Stomach (tissue), 9 donors: ENCODE results near the gene ITGAD. TPM values are rescaled to one million over a fixed set of nuclear protein-coding genes. Genes with fewer than 3 reads are reported as not detected.

Experiments
- DNase-seq, 2 donors: peaks; one replicate each; pipeline versions ENCODE4 v3.0.0 to v3.0.0-alpha.2; 2013 to 2019
- H3K27ac ChIP-seq, 5 donors: fragments of 200-600 bp in 4 of 5; sonication (generic) in 4 of 5; one replicate each; pipeline ENCODE4 v1.5.1; 2013 to 2019; ENCODE audit warnings: mild to moderate bottlenecking in 1 of 5, moderate library complexity in 1 of 5
- H3K27me3 ChIP-seq, 3 donors: fragments of 200-600 bp; sonication (generic); one replicate each; pipeline ENCODE4 v1.5.1; 2017 to 2019; ENCODE audit warnings: mixed run types in 1 of 3
- H3K36me3 ChIP-seq, 4 donors: fragments of 200-600 bp; sonication (generic); 1 replicate in 3 of 4; 2 replicates in 1 of 4; pipeline ENCODE4 v1.5.1; 2016 to 2019
- H3K4me1 ChIP-seq, 4 donors: fragments of 200-600 bp; sonication (generic); one replicate each; pipeline ENCODE4 v1.5.1; 2016 to 2019
- H3K4me3 ChIP-seq, 4 donors: fragments of 200-600 bp; sonication (generic) in 3 of 4; one replicate each; pipeline ENCODE4 v1.5.1; 2016 to 2019; ENCODE audit warnings: mild to moderate bottlenecking in 1 of 4
- H3K9me3 ChIP-seq, 4 donors: fragments of 200-600 bp; sonication (generic); one replicate each; pipeline ENCODE4 v1.5.1; 2016 to 2019
- CTCF ChIP-seq, 7 experiments: fragments of 450-650 bp in 4 of 7; fragments of 200-600 bp in 3 of 7; sonication (generic) in 3 of 7; IDR thresholded peaks; one replicate each; pipeline ENCODE4 v1.5.1; 2016 to 2019; ENCODE audit warnings: antibody characterized with exemption in 7 of 7, control low read depth in 2 of 7, mild to moderate bottlenecking in 1 of 7
- EP300 ChIP-seq: sonication (generic); formaldehyde crosslinking; IDR thresholded peaks from one replicate; pipeline ENCODE4 v1.6.1; 2017; ENCODE audit warnings: antibody characterized with exemption
- POLR2A ChIP-seq, 4 donors: fragments of 450-650 bp; IDR thresholded peaks; one replicate each; pipeline ENCODE4 v1.6.1; 2016; ENCODE audit warnings: antibody characterized with exemption in 4 of 4, control low read depth in 2 of 4, mild to moderate bottlenecking in 1 of 4, moderate library complexity in 1 of 4
- POLR2AphosphoS5 ChIP-seq, 3 donors: sonication (generic); formaldehyde crosslinking; IDR thresholded peaks; one replicate each; pipeline ENCODE4 v1.6.1; 2016; ENCODE audit warnings: antibody characterized with exemption in 3 of 3
- WGBS, 5 donors: extraction: QIAGEN DNeasy Blood & Tissue Kit in 3 of 5; methylation state at CpG; one replicate each; pipeline versions ENCODE4 v1.1.5 to v1.1.7; 2013 to 2018; 5-methylcytosine and 5-hydroxymethylcytosine counted together
- intact Hi-C: fragments of 100-400 bp; cut with DNase I; formaldehyde crosslinking; loops from one replicate; pipeline ENCODE4 v1.15.1; 2023; ENCODE audit warnings: low total_unique reads
- polyA plus RNA-seq, 3 donors: library from polyadenylated mRNA; stranded (reverse); fragments of 200-250 nt; gene quantifications; one replicate each; pipeline ENCODE4 v1.2.3, GENCODE V29; 2013
- total RNA-seq, 5 donors: library from RNA; depleted of rRNA; stranded (reverse); fragments of >200 nt; gene quantifications; one replicate each; pipeline versions ENCODE4 v1.1.0 to v1.2.3, GENCODE V29; 2014 to 2016
- donor health status: healthy with polysubstance abuse.
- donor health status: Bipolar disorder and iron deficiency.
- donor health status: healthy.

The ITGAD gene
- total and polyA plus RNA-seq, 8 donors = 0.29 to 0.37 TPM; not detected in 6

GRCh38 chr16:31473264-31473984, 80.3 kb downstream of the ITGAD start:
- Histone ChIP-seq H3K27me3 (peaks cover 0 to 14% (median 0%) of the 10 kb centered on the region in 3 donors), H3K4me1 (peaks cover 35 to 75% (median 64%) of the 10 kb centered on the region in 4 donors), H3K27ac (peak overlapping the region in 4 of 5 donors; percentile 44 to 96 (median 92)), H3K9me3 (no peaks in the 10 kb centered on the region), H3K36me3 (peaks cover 21 to 51% (median 42%) of the 10 kb centered on the region in 4 donors), H3K4me3 (peak overlapping the region; percentile 17 to 81 (median 61))
- intact Hi-C loops = no loop called here
- DNase-seq = no peak
- 82 to 89% (median 88%) methylated on average over 15 to 17 of the region's 17 CpGs for WGBS, 5 donors
- no peak for TF ChIP-seq POLR2AphosphoS5 (IDR thresholded peaks at IDR 0.05)
- TF ChIP-seq CTCF (IDR thresholded peaks at IDR 0.05) = no peak
- no peak for TF ChIP-seq POLR2A (IDR thresholded peaks at IDR 0.05)
- no peak for TF ChIP-seq EP300

GRCh38 chr16:31474173-31474714, 81.1 kb downstream of the ITGAD start:
- H3K27me3 ChIP-seq = peaks cover 0 to 14% (median 0%) of the 10 kb centered on the region in 3 donors
- no peaks in the 10 kb centered on the region for H3K9me3 ChIP-seq
- no peak for TF ChIP-seq EP300
- no peak for TF ChIP-seq CTCF (IDR thresholded peaks at IDR 0.05)
- TF ChIP-seq POLR2AphosphoS5 (IDR thresholded peaks at IDR 0.05) = no peak
- no peak for TF ChIP-seq POLR2A (IDR thresholded peaks at IDR 0.05)
- WGBS, 5 donors = 72 to 81% (median 80%) methylated on average over 12 of the region's 12 CpGs
- H3K27ac ChIP-seq = peak overlapping the region in 3 of 5 donors; percentile 88 to 96 (median 96)
- H3K4me3 ChIP-seq = no peak overlapping the region
- intact Hi-C loops = no loop called here
- DNase-seq = no peak
- peaks cover 21 to 51% (median 42%) of the 10 kb centered on the region in 4 donors for H3K36me3 ChIP-seq
- peaks cover 35 to 75% (median 64%) of the 10 kb centered on the region in 4 donors for H3K4me1 ChIP-seq

- 90 to 93% (median 92%) methylated on average over 12 of the region's 12 CpGs for WGBS, 5 donors
- peaks cover 21 to 51% (median 42%) of the 10 kb centered on the region in 4 donors for H3K36me3 ChIP-seq
- no peak overlapping the region for H3K4me3 ChIP-seq
- H3K27ac ChIP-seq = peak overlapping the region in 1 of 5 donors; percentile 18
- no peaks in the 10 kb centered on the region for H3K9me3 ChIP-seq
- peaks cover 35 to 75% (median 64%) of the 10 kb centered on the region in 4 donors for H3K4me1 ChIP-seq
- no peak for DNase-seq
- peaks cover 0 to 14% (median 0%) of the 10 kb centered on the region in 3 donors for H3K27me3 ChIP-seq
- intact Hi-C loops = no loop called here
- no peak for TF ChIP-seq POLR2A (IDR thresholded peaks at IDR 0.05)
These were observed 81.9 kb downstream of the ITGAD start for GRCh38 chr16:31474773-31475738.

- Histone ChIP-seq H3K4me3 (peak overlapping the region; percentile 37 to 59 (median 45)), H3K27me3 (peaks cover 0 to 14% (median 0%) of the 10 kb centered on the region in 3 donors), H3K27ac (peak overlapping the region in 4 of 5 donors; percentile 82 to 93 (median 88)), H3K4me1 (peaks cover 32 to 81% (median 63%) of the 10 kb centered on the region in 4 donors), H3K9me3 (no peaks in the 10 kb centered on the region), H3K36me3 (peaks cover 21 to 51% (median 42%) of the 10 kb centered on the region in 4 donors)
- no peak for TF ChIP-seq CTCF (IDR thresholded peaks at IDR 0.05)
- no peak for TF ChIP-seq EP300
- TF ChIP-seq POLR2A (IDR thresholded peaks at IDR 0.05) = no peak
- TF ChIP-seq POLR2AphosphoS5 (IDR thresholded peaks at IDR 0.05) = no peak
- intact Hi-C loops = no loop called here
- peak; percentile 45 to 62 for DNase-seq
- 31 to 69% (median 47%) methylated on average over 26 of the region's 26 CpGs for WGBS, 5 donors
These were observed 82.8 kb downstream of the ITGAD start for GRCh38 chr16:31475946-31476302.

Other genes with a start within 250 kb of the ITGAD start
- gene PRSS36, start 243.3 kb upstream of the ITGAD start, total RNA-seq = 10 to 100 TPM in 1 of 5 donors, 1 to 10 TPM in 1, under 1 TPM in 1, not detected in 2; 0.87 to 26.3 (median 2.6) TPM
- gene PRSS36, start 243.3 kb upstream of the ITGAD start, polyA plus RNA-seq = 1 to 10 TPM; 2.1 to 4.0 (median 2.9) TPM
- 100 to 1,000 TPM in 2 of 5 donors, 10 to 100 TPM in 3; 41.1 to 133 (median 60.3) TPM for gene FUS, start 213.2 kb upstream of the ITGAD start, total RNA-seq
- gene FUS, start 213.2 kb upstream of the ITGAD start, polyA plus RNA-seq = 100 to 1,000 TPM; 130 to 175 (median 135) TPM
- 100 to 1,000 TPM in 1 of 5 donors, 10 to 100 TPM in 4; 10.5 to 484 (median 29.8) TPM for gene PYCARD, start 190.6 kb upstream of the ITGAD start, total RNA-seq
- gene PYCARD, start 190.6 kb upstream of the ITGAD start, polyA plus RNA-seq = 10 to 100 TPM; 35.7 to 64.9 (median 49.9) TPM
- gene TRIM72, start 179.2 kb upstream of the ITGAD start, total RNA-seq = under 1 TPM in 1 of 5 donors, not detected in 4; under 0.01 TPM
- under 1 TPM in 2 of 3 donors, not detected in 1; 0.10 to 0.15 TPM for gene TRIM72, start 179.2 kb upstream of the ITGAD start, polyA plus RNA-seq
- not detected for gene PYDC1, start 176.2 kb upstream of the ITGAD start, total RNA-seq
- not detected for gene PYDC1, start 176.2 kb upstream of the ITGAD start, polyA plus RNA-seq
- gene ITGAM, start 133.4 kb upstream of the ITGAD start, total RNA-seq = 100 to 1,000 TPM in 2 of 5 donors, 1 to 10 TPM in 3; 1.8 to 145 (median 7.2) TPM
- gene ITGAM, start 133.4 kb upstream of the ITGAD start, polyA plus RNA-seq = 1 to 10 TPM; 1.2 to 3.8 (median 2.6) TPM
- 1 to 10 TPM in 4 of 5 donors, not detected in 1; 4.1 to 6.7 (median 5.6) TPM for gene ITGAX, start 38.2 kb upstream of the ITGAD start, total RNA-seq
- 1 to 10 TPM; 1.1 to 2.0 (median 1.9) TPM for gene ITGAX, start 38.2 kb upstream of the ITGAD start, polyA plus RNA-seq
- not detected for gene COX6A2, start 35.0 kb downstream of the ITGAD start, total RNA-seq
- gene COX6A2, start 35.0 kb downstream of the ITGAD start, polyA plus RNA-seq = 1 to 10 TPM in 2 of 3 donors, not detected in 1; 1.4 to 8.2 TPM
- gene ZNF843, start 49.5 kb downstream of the ITGAD start, total RNA-seq = under 1 TPM in 2 of 5 donors, not detected in 3; 0.18 to 0.45 TPM
- gene ZNF843, start 49.5 kb downstream of the ITGAD start, polyA plus RNA-seq = under 1 TPM; 0.15 to 0.37 (median 0.31) TPM
- gene ARMC5, start 66.2 kb downstream of the ITGAD start, total RNA-seq = 10 to 100 TPM in 2 of 5 donors, 1 to 10 TPM in 2, not detected in 1; 2.6 to 29.8 (median 15.1) TPM
- gene ARMC5, start 66.2 kb downstream of the ITGAD start, polyA plus RNA-seq = 10 to 100 TPM in 2 of 3 donors, 1 to 10 TPM in 1; 6.7 to 13.0 (median 11.3) TPM
- 10 to 100 TPM; 36.0 to 84.0 (median 63.1) TPM for gene TGFB1I1, start 78.8 kb downstream of the ITGAD start, total RNA-seq
- gene TGFB1I1, start 78.8 kb downstream of the ITGAD start, polyA plus RNA-seq = 10 to 100 TPM; 44.8 to 49.3 (median 49.1) TPM
- gene SLC5A2, start 89.8 kb downstream of the ITGAD start, total RNA-seq = not detected
- 1 to 10 TPM in 1 of 3 donors, under 1 TPM in 2; 0.62 to 1.8 (median 0.76) TPM for gene SLC5A2, start 89.8 kb downstream of the ITGAD start, polyA plus RNA-seq
- gene RUSF1, start 115.1 kb downstream of the ITGAD start, total RNA-seq = 100 to 1,000 TPM in 1 of 5 donors, 10 to 100 TPM in 4; 27.4 to 171 (median 60.0) TPM
- 10 to 100 TPM; 21.4 to 47.5 (median 28.8) TPM for gene RUSF1, start 115.1 kb downstream of the ITGAD start, polyA plus RNA-seq
- 1 to 10 TPM in 1 of 5 donors, not detected in 4; 4.8 TPM for gene AHSP, start 134.6 kb downstream of the ITGAD start, total RNA-seq
- gene AHSP, start 134.6 kb downstream of the ITGAD start, polyA plus RNA-seq = not detected